OCI-LY7 (cell line): ENCODE measurements around the gene DNASE1L3.

Experiments used
- EZH2phosphoT487 ChIP-seq: fragments of 200-600 bp; sonication (generic); IDR thresholded peaks from 2 replicates; pipeline ENCODE4 v1.6.1; 2018; ENCODE audit warnings: low read depth, borderline replicate concordance, mild to moderate bottlenecking, mixed run types, antibody characterized with exemption, low read length, moderate library complexity, mixed read lengths
- TF ChIP-seq, protein P1 (sequence below): fragments of 200-600 bp; sonication (generic); conservative IDR thresholded peaks from 2 replicates; pipeline ENCODE4 v1.5.1; 2014; ENCODE audit warnings: mild to moderate bottlenecking, antibody characterized with exemption, low read length, moderate library complexity, mixed read lengths

DNA sequence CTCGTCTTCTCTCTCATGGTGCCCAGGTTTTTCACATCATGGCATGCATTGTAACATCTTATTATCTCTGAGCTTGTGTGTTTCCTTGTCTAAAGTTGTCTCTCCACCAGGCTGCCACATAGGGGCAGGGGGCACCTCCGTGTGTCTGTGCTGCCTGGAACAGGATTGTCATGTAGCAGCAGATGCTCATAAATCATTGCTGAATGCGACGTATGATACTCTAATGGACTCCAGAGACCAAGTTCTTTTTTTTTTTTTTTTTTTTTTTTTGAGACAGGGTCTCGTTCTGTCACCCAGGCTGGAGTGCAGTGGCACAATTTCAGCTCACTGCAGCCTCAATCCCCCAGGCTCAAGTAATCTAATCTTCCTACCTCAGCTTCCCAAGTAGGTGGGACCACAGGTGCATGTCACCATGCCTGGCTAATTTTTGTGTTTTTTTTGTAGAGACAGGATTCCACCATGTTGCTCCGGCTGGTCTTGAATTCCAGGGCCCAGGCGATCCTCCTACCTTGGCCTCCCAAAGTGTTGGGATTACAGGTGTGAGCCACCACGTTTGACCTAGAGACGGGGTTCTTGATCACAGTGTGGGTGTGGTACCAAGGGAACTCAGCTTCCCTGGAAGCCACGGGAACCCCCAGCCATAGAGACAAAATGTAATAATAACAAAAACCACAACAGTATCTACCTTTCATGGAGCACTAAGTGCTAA, 4.7 kb upstream of the DNASE1L3 start:
- TF ChIP-seq, protein P1, sequence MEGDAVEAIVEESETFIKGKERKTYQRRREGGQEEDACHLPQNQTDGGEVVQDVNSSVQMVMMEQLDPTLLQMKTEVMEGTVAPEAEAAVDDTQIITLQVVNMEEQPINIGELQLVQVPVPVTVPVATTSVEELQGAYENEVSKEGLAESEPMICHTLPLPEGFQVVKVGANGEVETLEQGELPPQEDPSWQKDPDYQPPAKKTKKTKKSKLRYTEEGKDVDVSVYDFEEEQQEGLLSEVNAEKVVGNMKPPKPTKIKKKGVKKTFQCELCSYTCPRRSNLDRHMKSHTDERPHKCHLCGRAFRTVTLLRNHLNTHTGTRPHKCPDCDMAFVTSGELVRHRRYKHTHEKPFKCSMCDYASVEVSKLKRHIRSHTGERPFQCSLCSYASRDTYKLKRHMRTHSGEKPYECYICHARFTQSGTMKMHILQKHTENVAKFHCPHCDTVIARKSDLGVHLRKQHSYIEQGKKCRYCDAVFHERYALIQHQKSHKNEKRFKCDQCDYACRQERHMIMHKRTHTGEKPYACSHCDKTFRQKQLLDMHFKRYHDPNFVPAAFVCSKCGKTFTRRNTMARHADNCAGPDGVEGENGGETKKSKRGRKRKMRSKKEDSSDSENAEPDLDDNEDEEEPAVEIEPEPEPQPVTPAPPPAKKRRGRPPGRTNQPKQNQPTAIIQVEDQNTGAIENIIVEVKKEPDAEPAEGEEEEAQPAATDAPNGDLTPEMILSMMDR: no peak; the same call in 1 of the 2 replicates
- no peak for TF ChIP-seq EZH2phosphoT487
